HepG2 (cell line): Measurements from ENCODE around the gene JPT1. TPM values are rescaled to one million over a fixed set of nuclear protein-coding genes. Genes with fewer than 3 reads are reported as not detected.
A peak's percentile ranks its signal among the peaks of the same experiment; 100 is the strongest.

Experiments
- CCAR2 ChIP-seq: fragments of 200-400 bp; formaldehyde crosslinking; optimal IDR thresholded peaks from 2 replicates; pipeline ENCODE3; 2018; ENCODE audit warnings: low read depth, mild to moderate bottlenecking, low read length, moderate library complexity
- HOXD1 ChIP-seq: sonication (generic); formaldehyde crosslinking; IDR thresholded peaks from 2 replicates; pipeline ENCODE4 v1.5.0; 2020; ENCODE audit warnings: missing genetic modification reagents
- NR2C2 ChIP-seq: sonication (generic); formaldehyde crosslinking; IDR thresholded peaks from 2 replicates; pipeline ENCODE4 v1.4.0; 2020; ENCODE audit warnings: missing genetic modification reagents, mild to moderate bottlenecking, moderate library complexity, borderline replicate concordance
- PITX1 ChIP-seq: sonication (generic); formaldehyde crosslinking; IDR thresholded peaks from 2 replicates; pipeline ENCODE4 v1.5.1; 2020; ENCODE audit warnings: mild to moderate bottlenecking, missing genetic modification reagents
- RARG ChIP-seq: sonication (generic); formaldehyde crosslinking; IDR thresholded peaks from 2 replicates; pipeline ENCODE4 v1.4.0; 2020; ENCODE audit warnings: low read depth, mild to moderate bottlenecking, missing genetic modification reagents
- RXRB ChIP-seq: IDR thresholded peaks from 2 replicates; pipeline ENCODE4 v1.6.1; 2016; ENCODE audit warnings: borderline replicate concordance, missing genetic modification reagents, missing compliant biosample characterization
- STAG1 ChIP-seq: sonication (generic); formaldehyde crosslinking; IDR thresholded peaks from 2 replicates; pipeline ENCODE4 v1.4.0; 2020; ENCODE audit warnings: missing genetic modification reagents
- ZBTB2 ChIP-seq: sonication (generic); formaldehyde crosslinking; IDR thresholded peaks from 2 replicates; pipeline ENCODE4 v1.8.0; 2022; ENCODE audit warnings: low read depth, missing genetic modification reagents
- ZBTB37 ChIP-seq: sonication (generic); formaldehyde crosslinking; IDR thresholded peaks from 2 replicates; pipeline ENCODE4 v1.4.0; 2020; ENCODE audit warnings: mild to moderate bottlenecking, missing genetic modification reagents
- ZC3H4 ChIP-seq: sonication (generic); formaldehyde crosslinking; IDR thresholded peaks from 2 replicates; pipeline ENCODE4 v1.4.0; 2020; ENCODE audit warnings: missing genetic modification reagents, borderline replicate concordance
- ZNF17 ChIP-seq: sonication (generic); formaldehyde crosslinking; IDR thresholded peaks from 2 replicates; pipeline ENCODE4 v1.5.0; 2020; ENCODE audit warnings: mild to moderate bottlenecking, missing genetic modification reagents
- ZNF678 ChIP-seq: sonication (generic); formaldehyde crosslinking; IDR thresholded peaks from 2 replicates; pipeline ENCODE4 v1.4.0; 2020; ENCODE audit warnings: mild to moderate bottlenecking, missing genetic modification reagents
- ZNF850 ChIP-seq: sonication (generic); formaldehyde crosslinking; conservative IDR thresholded peaks from 2 replicates; pipeline ENCODE4 v1.9.0; 2021; ENCODE audit warnings: mild to moderate bottlenecking, missing genetic modification reagents
- ZSCAN12 ChIP-seq: sonication (generic); formaldehyde crosslinking; IDR thresholded peaks from 2 replicates; pipeline ENCODE4 v1.9.0; 2021; ENCODE audit warnings: mild to moderate bottlenecking, missing genetic modification reagents
- ZZZ3 ChIP-seq: sonication (generic); formaldehyde crosslinking; IDR thresholded peaks from 2 replicates; pipeline ENCODE4 v1.4.0; 2020; ENCODE audit warnings: missing genetic modification reagents, mild to moderate bottlenecking, borderline replicate concordance
- polyA plus RNA-seq, 8 experiments: library from polyadenylated mRNA; depleted of rRNA in 3 of 8; stranded (reverse) in 7 of 8; unstranded in 1 of 8; fragments of >200 nt; fragmentation: Illumina TruSeq in 4 of 8; extraction: Trizol in 4 of 8; gene quantifications; 2 replicates each; pipeline versions ENCODE4 v1.2.1 to v1.2.3, GENCODE V29; 2011 to 2016; ENCODE audit warnings: low read depth in 4 of 8, missing spikeins in 1 of 8, mixed read lengths in 1 of 8; ENCODE audit not compliant: insufficient read depth in 1 of 8
- total RNA-seq, 5 experiments: library from RNA; depleted of rRNA; stranded (reverse); fragments of >200 nt; fragmentation: Illumina TruSeq; extraction: Trizol; gene quantifications; 2 replicates each; pipeline ENCODE4 v1.2.3, GENCODE V29; 2016; ENCODE audit warnings: low read depth in 1 of 5
- TF ChIP-seq, protein P1 (sequence below): sonication (generic); formaldehyde crosslinking; IDR thresholded peaks from 2 replicates; pipeline ENCODE4 v1.4.0; 2020; ENCODE audit warnings: mild to moderate bottlenecking, missing genetic modification reagents
- TF ChIP-seq, protein P2 (sequence below): sonication (generic); formaldehyde crosslinking; IDR thresholded peaks from 2 replicates; pipeline ENCODE4 v1.9.0; 2021; ENCODE audit warnings: mild to moderate bottlenecking, missing genetic modification reagents
- TF ChIP-seq, protein P3 (sequence below): sonication (generic); formaldehyde crosslinking; IDR thresholded peaks from 2 replicates; pipeline ENCODE4 v1.4.0; 2020; ENCODE audit warnings: missing genetic modification reagents

Gene JPT1
- total and polyA plus RNA-seq, 2 of the 13 experiments (the other 11 are each of a cell fraction or from before 2014, with no cell fraction given) = 43.3 to 256 TPM

- TF ChIP-seq ZZZ3 (CRISPR knock-in tag) = 0 out of 2 replicates have a peak, but pooled peaks have one; percentile 74
- TF ChIP-seq NR2C2 (CRISPR knock-in tag) = peak; percentile 73
- no peak for TF ChIP-seq CCAR2
- no peak for TF ChIP-seq ZNF678 (CRISPR knock-in tag)
- TF ChIP-seq HOXD1 = no peak; the same call in 1 of the 2 replicates
- TF ChIP-seq, protein P1, sequence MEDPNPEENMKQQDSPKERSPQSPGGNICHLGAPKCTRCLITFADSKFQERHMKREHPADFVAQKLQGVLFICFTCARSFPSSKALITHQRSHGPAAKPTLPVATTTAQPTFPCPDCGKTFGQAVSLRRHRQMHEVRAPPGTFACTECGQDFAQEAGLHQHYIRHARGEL (CRISPR knock-in tag) = no peak
- no peak for TF ChIP-seq ZNF17
- TF ChIP-seq RARG (CRISPR knock-in tag) = no peak
- no peak for TF ChIP-seq ZNF850
- peak; percentile 78; the same call in 1 of the 2 replicates for TF ChIP-seq PITX1 (CRISPR knock-in tag)
- TF ChIP-seq, protein P2, sequence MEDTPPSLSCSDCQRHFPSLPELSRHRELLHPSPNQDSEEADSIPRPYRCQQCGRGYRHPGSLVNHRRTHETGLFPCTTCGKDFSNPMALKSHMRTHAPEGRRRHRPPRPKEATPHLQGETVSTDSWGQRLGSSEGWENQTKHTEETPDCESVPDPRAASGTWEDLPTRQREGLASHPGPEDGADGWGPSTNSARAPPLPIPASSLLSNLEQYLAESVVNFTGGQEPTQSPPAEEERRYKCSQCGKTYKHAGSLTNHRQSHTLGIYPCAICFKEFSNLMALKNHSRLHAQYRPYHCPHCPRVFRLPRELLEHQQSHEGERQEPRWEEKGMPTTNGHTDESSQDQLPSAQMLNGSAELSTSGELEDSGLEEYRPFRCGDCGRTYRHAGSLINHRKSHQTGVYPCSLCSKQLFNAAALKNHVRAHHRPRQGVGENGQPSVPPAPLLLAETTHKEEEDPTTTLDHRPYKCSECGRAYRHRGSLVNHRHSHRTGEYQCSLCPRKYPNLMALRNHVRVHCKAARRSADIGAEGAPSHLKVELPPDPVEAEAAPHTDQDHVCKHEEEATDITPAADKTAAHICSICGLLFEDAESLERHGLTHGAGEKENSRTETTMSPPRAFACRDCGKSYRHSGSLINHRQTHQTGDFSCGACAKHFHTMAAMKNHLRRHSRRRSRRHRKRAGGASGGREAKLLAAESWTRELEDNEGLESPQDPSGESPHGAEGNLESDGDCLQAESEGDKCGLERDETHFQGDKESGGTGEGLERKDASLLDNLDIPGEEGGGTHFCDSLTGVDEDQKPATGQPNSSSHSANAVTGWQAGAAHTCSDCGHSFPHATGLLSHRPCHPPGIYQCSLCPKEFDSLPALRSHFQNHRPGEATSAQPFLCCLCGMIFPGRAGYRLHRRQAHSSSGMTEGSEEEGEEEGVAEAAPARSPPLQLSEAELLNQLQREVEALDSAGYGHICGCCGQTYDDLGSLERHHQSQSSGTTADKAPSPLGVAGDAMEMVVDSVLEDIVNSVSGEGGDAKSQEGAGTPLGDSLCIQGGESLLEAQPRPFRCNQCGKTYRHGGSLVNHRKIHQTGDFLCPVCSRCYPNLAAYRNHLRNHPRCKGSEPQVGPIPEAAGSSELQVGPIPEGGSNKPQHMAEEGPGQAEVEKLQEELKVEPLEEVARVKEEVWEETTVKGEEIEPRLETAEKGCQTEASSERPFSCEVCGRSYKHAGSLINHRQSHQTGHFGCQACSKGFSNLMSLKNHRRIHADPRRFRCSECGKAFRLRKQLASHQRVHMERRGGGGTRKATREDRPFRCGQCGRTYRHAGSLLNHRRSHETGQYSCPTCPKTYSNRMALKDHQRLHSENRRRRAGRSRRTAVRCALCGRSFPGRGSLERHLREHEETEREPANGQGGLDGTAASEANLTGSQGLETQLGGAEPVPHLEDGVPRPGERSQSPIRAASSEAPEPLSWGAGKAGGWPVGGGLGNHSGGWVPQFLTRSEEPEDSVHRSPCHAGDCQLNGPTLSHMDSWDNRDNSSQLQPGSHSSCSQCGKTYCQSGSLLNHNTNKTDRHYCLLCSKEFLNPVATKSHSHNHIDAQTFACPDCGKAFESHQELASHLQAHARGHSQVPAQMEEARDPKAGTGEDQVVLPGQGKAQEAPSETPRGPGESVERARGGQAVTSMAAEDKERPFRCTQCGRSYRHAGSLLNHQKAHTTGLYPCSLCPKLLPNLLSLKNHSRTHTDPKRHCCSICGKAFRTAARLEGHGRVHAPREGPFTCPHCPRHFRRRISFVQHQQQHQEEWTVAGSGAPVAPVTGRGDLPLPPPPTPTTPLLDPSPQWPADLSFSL (CRISPR knock-in tag) = no peak
- TF ChIP-seq ZC3H4 (CRISPR knock-in tag) = peak; percentile 24; the same call in 1 of the 2 replicates
- peak; percentile 77; the same call in 1 of the 2 replicates for TF ChIP-seq ZBTB37 (CRISPR knock-in tag)
- no peak for TF ChIP-seq ZBTB2
- TF ChIP-seq ZSCAN12 (CRISPR knock-in tag) = 0 out of 2 replicates have a peak, but pooled peaks have one; percentile 27
- TF ChIP-seq RXRB = peak; percentile 71
- peak; percentile 30 for TF ChIP-seq STAG1 (CRISPR knock-in tag)
- TF ChIP-seq, protein P3, sequence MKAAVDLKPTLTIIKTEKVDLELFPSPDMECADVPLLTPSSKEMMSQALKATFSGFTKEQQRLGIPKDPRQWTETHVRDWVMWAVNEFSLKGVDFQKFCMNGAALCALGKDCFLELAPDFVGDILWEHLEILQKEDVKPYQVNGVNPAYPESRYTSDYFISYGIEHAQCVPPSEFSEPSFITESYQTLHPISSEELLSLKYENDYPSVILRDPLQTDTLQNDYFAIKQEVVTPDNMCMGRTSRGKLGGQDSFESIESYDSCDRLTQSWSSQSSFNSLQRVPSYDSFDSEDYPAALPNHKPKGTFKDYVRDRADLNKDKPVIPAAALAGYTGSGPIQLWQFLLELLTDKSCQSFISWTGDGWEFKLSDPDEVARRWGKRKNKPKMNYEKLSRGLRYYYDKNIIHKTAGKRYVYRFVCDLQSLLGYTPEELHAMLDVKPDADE (CRISPR knock-in tag) = 0 out of 2 replicates have a peak, but pooled peaks have one; percentile 17
Measured at GRCh38 chr17:75086496-75087181, 67.7 kb downstream of the JPT1 start (continued).
